Measurements from ENCODE around the gene BTF3.

Gene BTF3

GRCh38 chr5:73514418-73514817 lies 16.2 kb downstream of the BTF3 start:
- TF ChIP-seq, protein P1, sequence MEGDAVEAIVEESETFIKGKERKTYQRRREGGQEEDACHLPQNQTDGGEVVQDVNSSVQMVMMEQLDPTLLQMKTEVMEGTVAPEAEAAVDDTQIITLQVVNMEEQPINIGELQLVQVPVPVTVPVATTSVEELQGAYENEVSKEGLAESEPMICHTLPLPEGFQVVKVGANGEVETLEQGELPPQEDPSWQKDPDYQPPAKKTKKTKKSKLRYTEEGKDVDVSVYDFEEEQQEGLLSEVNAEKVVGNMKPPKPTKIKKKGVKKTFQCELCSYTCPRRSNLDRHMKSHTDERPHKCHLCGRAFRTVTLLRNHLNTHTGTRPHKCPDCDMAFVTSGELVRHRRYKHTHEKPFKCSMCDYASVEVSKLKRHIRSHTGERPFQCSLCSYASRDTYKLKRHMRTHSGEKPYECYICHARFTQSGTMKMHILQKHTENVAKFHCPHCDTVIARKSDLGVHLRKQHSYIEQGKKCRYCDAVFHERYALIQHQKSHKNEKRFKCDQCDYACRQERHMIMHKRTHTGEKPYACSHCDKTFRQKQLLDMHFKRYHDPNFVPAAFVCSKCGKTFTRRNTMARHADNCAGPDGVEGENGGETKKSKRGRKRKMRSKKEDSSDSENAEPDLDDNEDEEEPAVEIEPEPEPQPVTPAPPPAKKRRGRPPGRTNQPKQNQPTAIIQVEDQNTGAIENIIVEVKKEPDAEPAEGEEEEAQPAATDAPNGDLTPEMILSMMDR (IDR thresholded peaks at IDR 0.05; ENCODE audit: control extremely low read depth, extremely low read depth, low read depth, missing control alignments): no peak
- DNase-seq (ENCODE audit: extremely low spot score): no peak
- POLR2A ChIA-PET: no interaction called here
- CTCF ChIA-PET: interaction anchor here (0.7 kb wide), 1 partner anchor 12 kb away, joined by 3 read pairs; no protein-coding TSS in a partner anchor

DNA sequence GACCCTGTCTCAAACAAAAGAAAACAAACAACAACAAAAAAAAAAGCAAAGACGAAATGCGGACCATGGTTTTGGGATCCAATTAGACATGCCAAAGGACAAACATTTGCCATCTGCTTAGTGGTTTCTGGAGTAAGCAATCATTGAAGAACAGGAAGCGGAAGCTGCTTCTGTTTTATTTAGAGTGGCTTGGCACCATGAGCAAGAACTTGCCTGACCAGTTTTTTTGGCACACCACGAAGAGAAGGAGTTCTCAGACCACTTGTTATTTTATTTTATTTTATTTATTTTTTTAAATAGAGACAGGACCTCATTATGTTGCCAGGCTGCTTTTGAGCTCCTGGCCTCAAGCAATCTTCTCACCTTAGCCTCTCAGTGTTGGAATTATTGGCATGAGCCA lies 17.0 kb downstream of the BTF3 start:
- no peak for DNase-seq (ENCODE audit: extremely low spot score)
- CTCF ChIA-PET: interaction anchor here (0.7 to 1.4 kb wide), 4 partner anchors 10 to 21 kb away, joined by 3 to 6 read pairs (median 3); no protein-coding TSS in a partner anchor
- POLR2A ChIA-PET: interaction anchor here (0.7 kb wide), 1 partner anchor 563 kb away, joined by 3 read pairs; no protein-coding TSS in a partner anchor
- TF ChIP-seq, protein P1 (IDR thresholded peaks at IDR 0.05; ENCODE audit: control extremely low read depth, extremely low read depth, low read depth, missing control alignments): no peak

GRCh38 chr5:73519531-73520283 lies 21.5 kb downstream of the BTF3 start:
- POLR2A ChIA-PET: no interaction called here
- TF ChIP-seq, protein P1 (IDR thresholded peaks at IDR 0.05; ENCODE audit: control extremely low read depth, extremely low read depth, low read depth, missing control alignments): peak; percentile 85
- CTCF ChIA-PET: interaction anchor here (0.6 to 5.7 kb wide), 17 partner anchors 9 to 276 kb away, joined by 3 to 86 read pairs (median 4); partner anchors contain the start of gene ANKRA2
- peak; percentile 85 for DNase-seq (ENCODE audit: extremely low spot score)

DNA sequence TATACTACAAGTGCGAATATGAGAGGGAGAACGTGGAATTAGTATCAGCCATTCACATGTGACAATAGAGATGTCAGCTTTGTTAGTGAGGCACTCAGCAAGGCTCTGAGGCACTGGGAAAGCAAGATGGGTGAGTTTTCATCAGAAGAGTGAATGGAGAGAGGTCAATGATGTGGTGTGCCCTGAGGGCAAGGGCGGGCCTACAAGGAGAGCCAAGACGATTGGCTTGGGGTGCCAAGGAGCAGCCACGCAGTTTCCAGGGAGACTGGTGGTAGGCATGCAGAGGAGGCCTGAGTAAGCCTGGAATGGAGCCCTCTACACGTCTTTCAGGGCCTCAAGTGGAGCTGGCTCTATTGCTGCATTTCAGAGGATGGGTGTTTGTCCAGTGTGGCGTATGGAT lies 24.7 kb downstream of the BTF3 start:
- ChIA-PET POLR2A (interaction anchor here (1.0 kb wide), 1 partner anchor 14 kb away, joined by 3 read pairs; no protein-coding TSS in a partner anchor), CTCF (interaction anchor here (0.7 to 5.7 kb wide), 4 partner anchors 8 to 51 kb away, joined by 3 to 86 read pairs (median 8); no protein-coding TSS in a partner anchor)
- TF ChIP-seq, protein P1 (IDR thresholded peaks at IDR 0.05; ENCODE audit: control extremely low read depth, extremely low read depth, low read depth, missing control alignments): no peak
- no peak for DNase-seq (ENCODE audit: extremely low spot score)

DNA sequence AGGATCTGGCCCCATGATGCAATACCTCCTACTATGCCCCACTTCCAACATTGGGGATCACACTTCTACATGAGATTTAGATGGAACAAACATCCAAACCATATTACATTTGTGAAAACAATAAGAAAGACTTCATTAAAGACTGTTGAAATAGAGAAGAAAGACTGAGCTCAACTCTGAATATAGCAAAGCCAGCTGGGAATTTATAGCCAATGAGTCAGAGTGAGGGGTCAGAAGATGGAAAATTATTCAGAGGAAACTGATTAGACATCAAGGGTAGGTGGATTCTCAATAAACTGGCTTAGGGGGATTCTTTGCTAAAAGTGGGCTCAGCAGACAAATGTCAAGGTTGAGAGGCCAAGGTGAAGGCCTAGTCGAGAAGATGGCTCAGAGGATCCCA lies 25.6 kb downstream of the BTF3 start:
- POLR2A ChIA-PET: no interaction called here
- DNase-seq (ENCODE audit: extremely low spot score): no peak
- CTCF ChIA-PET: interaction anchor here (0.7 to 5.7 kb wide), 2 partner anchors 13 to 22 kb away, joined by 3 to 86 read pairs; no protein-coding TSS in a partner anchor
- TF ChIP-seq, protein P1 (IDR thresholded peaks at IDR 0.05; ENCODE audit: control extremely low read depth, extremely low read depth, low read depth, missing control alignments): no peak

DNA sequence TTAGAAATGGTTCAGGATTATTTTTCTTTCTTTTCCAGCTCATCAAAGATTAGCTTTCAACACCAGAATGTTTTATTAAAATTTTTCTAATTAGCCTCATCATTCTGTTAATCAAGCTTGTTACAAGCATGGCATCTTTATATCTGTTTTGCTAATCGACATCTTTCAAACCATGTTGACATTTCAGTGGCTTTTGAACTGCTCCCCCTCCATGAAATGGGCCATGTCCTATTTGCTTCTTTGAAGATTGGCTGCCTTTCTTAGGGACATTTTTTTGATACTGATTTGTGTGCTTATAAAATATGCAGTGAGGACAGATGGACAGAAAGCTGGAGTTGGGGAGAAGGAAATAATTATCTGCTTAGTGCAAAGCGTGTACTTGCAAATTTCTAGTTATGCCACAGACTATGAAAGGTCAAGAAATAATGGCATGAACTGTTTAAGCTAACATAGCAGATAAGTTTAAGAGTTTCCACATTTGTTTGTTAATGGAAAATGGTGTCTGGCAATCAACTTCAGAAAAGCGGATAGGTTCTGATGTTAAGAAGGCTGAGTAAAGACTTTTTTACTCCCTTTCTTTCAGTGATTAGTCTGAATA lies 27.5 kb downstream of the BTF3 start:
- CTCF ChIA-PET: interaction anchor here (1.7 to 4.7 kb wide), 3 partner anchors 11 to 14 kb away, joined by 3 to 30 read pairs (median 5); no protein-coding TSS in a partner anchor

More for the DNA sequence above, 27.5 kb downstream of the BTF3 start:
- POLR2A ChIA-PET: no interaction called here
- TF ChIP-seq, protein P1 (IDR thresholded peaks at IDR 0.05; ENCODE audit: control extremely low read depth, extremely low read depth, low read depth, missing control alignments): no peak
- DNase-seq (ENCODE audit: extremely low spot score): no peak

All from GM10248 (cell line).